A673 (cell line): Measurements from ENCODE around the gene NAA15.

Experiments used
- EZH2 ChIP-seq: fragments of 200-600 bp; sonication (generic); IDR thresholded peaks from 2 replicates; pipeline ENCODE4 v1.6.1; 2017; ENCODE audit warnings: borderline replicate concordance, low read depth, mild to moderate bottlenecking, mixed read lengths, antibody characterized with exemption, low read length; ENCODE audit not compliant: poor library complexity, severe bottlenecking
- TF ChIP-seq, protein P1 (sequence below): fragments of 300-800, 200-600 bp; sonication (generic); conservative IDR thresholded peaks from 2 replicates; pipeline ENCODE4 v1.5.1; 2017; ENCODE audit warnings: low read depth, mild to moderate bottlenecking, antibody characterized with exemption, low read length, moderate library complexity, mixed read lengths

DNA sequence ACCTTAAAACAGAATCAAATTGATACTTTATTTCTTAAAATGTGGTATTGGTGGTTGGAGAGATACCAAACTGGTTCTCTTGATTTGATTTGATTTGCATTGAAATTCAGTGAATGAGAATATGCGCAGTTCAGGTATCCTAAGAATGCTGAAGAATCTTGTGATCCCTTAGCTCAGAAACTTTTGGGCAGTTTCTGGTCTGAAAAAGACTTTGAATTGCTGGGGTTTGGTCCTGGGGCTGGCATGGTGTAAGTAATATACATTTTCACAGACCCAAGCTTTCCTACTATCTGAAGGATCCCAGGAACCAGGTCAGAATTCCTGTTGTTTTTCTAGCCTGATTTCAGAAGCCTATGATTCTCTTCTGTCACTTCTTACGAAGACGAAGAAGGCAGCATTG lies 159.3 kb downstream of the NAA15 start:
- TF ChIP-seq, protein P1, sequence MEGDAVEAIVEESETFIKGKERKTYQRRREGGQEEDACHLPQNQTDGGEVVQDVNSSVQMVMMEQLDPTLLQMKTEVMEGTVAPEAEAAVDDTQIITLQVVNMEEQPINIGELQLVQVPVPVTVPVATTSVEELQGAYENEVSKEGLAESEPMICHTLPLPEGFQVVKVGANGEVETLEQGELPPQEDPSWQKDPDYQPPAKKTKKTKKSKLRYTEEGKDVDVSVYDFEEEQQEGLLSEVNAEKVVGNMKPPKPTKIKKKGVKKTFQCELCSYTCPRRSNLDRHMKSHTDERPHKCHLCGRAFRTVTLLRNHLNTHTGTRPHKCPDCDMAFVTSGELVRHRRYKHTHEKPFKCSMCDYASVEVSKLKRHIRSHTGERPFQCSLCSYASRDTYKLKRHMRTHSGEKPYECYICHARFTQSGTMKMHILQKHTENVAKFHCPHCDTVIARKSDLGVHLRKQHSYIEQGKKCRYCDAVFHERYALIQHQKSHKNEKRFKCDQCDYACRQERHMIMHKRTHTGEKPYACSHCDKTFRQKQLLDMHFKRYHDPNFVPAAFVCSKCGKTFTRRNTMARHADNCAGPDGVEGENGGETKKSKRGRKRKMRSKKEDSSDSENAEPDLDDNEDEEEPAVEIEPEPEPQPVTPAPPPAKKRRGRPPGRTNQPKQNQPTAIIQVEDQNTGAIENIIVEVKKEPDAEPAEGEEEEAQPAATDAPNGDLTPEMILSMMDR: no peak
- TF ChIP-seq EZH2: no peak
